GM12878 (cell line): Measurements from ENCODE around the gene ZIC1. TPM values are rescaled to one million over a fixed set of nuclear protein-coding genes. Genes with fewer than 3 reads are reported as not detected.

Experiments
- ATAC-seq: fragments of 200-7000 bp; cut with Tn5 transposase; 3 replicates; pipeline ENCODE4 v1.9.1; 2020; ENCODE audit warnings: mild to moderate bottlenecking, moderate library complexity
- BruUV-seq: library from RNA; stranded (reverse); fragments of 400-500 nt; replicated peaks from 2 replicates; lab custom pipeline; 2021; lab: Mats Ljungman, UMichigan
- CTCF ChIA-PET: fragments of 300-600 bp; sonication (Branson Sonifier 250); formaldehyde crosslinking; extraction: SDS; loops from one replicate; lab custom pipeline; 2021; ENCODE audit warnings: inconsistent platforms; lab: Yijun Ruan, JAX
- POLR2A ChIA-PET: fragments of 350-600 bp; formaldehyde crosslinking; extraction: SDS; loops from one replicate; lab custom pipeline; 2021; ENCODE audit warnings: inconsistent platforms; lab: Charles Lee
- RAD21 ChIA-PET: fragments of 300-600 bp; sonication (Branson Sonifier 250); formaldehyde crosslinking; loops from one replicate; lab custom pipeline; 2023; ENCODE audit warnings: antibody characterized with exemption; ENCODE audit not compliant: unreplicated experiment; lab: Charles Lee
- SMC1A ChIA-PET: fragments of 300-600 bp; sonication (Branson Sonifier 250); formaldehyde crosslinking; loops from one replicate; lab custom pipeline; 2023; ENCODE audit not compliant: unreplicated experiment, uncharacterized antibody; lab: Charles Lee
- DNase-seq: peaks from one replicate; pipeline ENCODE4 v3.0.0-alpha.2; 2011; ENCODE audit warnings: low read depth, low spot score
- FAIRE-seq: peaks from 3 replicates; lab custom pipeline; 2011; peaks lifted over from hg19 to GRCh38; lab: Jason Lieb, UNC
- H2AFZ ChIP-seq: 2 replicates; pipeline ENCODE4 v1.6.0; 2011; ENCODE audit warnings: low read depth, low read length, control low read depth; ENCODE audit not compliant: control insufficient read depth
- H3K27ac ChIP-seq: 2 replicates; pipeline ENCODE4 v1.5.1; 2011; ENCODE audit warnings: control low read depth; ENCODE audit not compliant: control insufficient read depth, insufficient read depth
- H3K27me3 ChIP-seq, 2 experiments: replicated peaks in 1 of 2; 2 replicates each; pipeline versions ENCODE4 v1.6.0 to v1.6.1; 2011; ENCODE audit warnings: low read length in 1 of 2; ENCODE audit not compliant: control insufficient read depth in 2 of 2, insufficient read depth in 2 of 2
- H3K36me3 ChIP-seq, 2 experiments: 2 replicates each; pipeline ENCODE4 v1.5.1; 2011; ENCODE audit warnings: low read length in 1 of 2; ENCODE audit not compliant: control insufficient read depth in 2 of 2, insufficient read depth in 2 of 2
- H3K4me1 ChIP-seq: 2 replicates; pipeline ENCODE4 v1.6.1; 2011; ENCODE audit warnings: mild to moderate bottlenecking, low read length, moderate library complexity, mixed read lengths; ENCODE audit not compliant: control insufficient read depth, insufficient read depth
- H3K4me2 ChIP-seq: 2 replicates; pipeline ENCODE4 v1.6.0; 2011; ENCODE audit warnings: control low read depth; ENCODE audit not compliant: control insufficient read depth, insufficient read depth
- H3K4me3 ChIP-seq: fragments of 200-600 bp; sonication (generic); 2 replicates; pipeline ENCODE4 v1.5.1; 2016
- H3K79me2 ChIP-seq: 2 replicates; pipeline ENCODE4 v1.6.0; 2011; ENCODE audit warnings: low read length; ENCODE audit not compliant: control insufficient read depth, insufficient read depth
- H3K9ac ChIP-seq: 2 replicates; pipeline ENCODE4 v1.8.0; 2011; ENCODE audit warnings: low read length, control low read depth, mixed read lengths; ENCODE audit not compliant: control insufficient read depth, insufficient read depth
- H3K9me3 ChIP-seq: replicated peaks from 3 replicates; pipeline ENCODE4 v1.5.1; 2011; ENCODE audit warnings: mild to moderate bottlenecking, low read length; ENCODE audit not compliant: control insufficient read depth, insufficient read depth
- H4K20me1 ChIP-seq: 2 replicates; pipeline ENCODE4 v1.6.0; 2011; ENCODE audit not compliant: control insufficient read depth, insufficient read depth
- EP300 ChIP-seq, 2 experiments: fragments of 150-350 bp in 1 of 2; IDR thresholded peaks; 2 replicates each; pipeline ENCODE4 v1.6.1; 2011 to 2012; ENCODE audit warnings: low read depth in 2 of 2, low read length in 2 of 2, borderline replicate concordance in 1 of 2, improper control_type of control experiment in 1 of 2, inconsistent platforms in 1 of 2; ENCODE audit not compliant: control insufficient read depth in 1 of 2
- FOS ChIP-seq: IDR thresholded peaks from 3 replicates; pipeline ENCODE4 v1.6.1; 2011; ENCODE audit warnings: borderline replicate concordance; ENCODE audit not compliant: insufficient read length; ENCODE audit errors: extremely low read depth
- FOXM1 ChIP-seq: IDR thresholded peaks from 2 replicates; pipeline ENCODE4 v1.6.1; 2012; ENCODE audit warnings: low read depth, mild to moderate bottlenecking, inconsistent platforms, low read length, moderate library complexity
- PAX5 ChIP-seq: IDR thresholded peaks from 2 replicates; pipeline ENCODE4 v1.6.1; 2011; ENCODE audit warnings: low read depth, low read length, borderline replicate concordance
- PAX8 ChIP-seq: fragments of 450-650 bp; IDR thresholded peaks from 2 replicates; pipeline ENCODE4 v1.6.1; 2017; ENCODE audit warnings: mild to moderate bottlenecking, moderate library complexity
- RB1 ChIP-seq: fragments of 450-650 bp; formaldehyde crosslinking; IDR thresholded peaks from 2 replicates; pipeline ENCODE4 v1.6.1; 2017; ENCODE audit warnings: mild to moderate bottlenecking, borderline replicate concordance
- RFX5 ChIP-seq: IDR thresholded peaks from 2 replicates; pipeline ENCODE4 v1.6.1; 2011; ENCODE audit warnings: low read depth, low read length, improper control_type of control experiment
- SIN3A ChIP-seq: IDR thresholded peaks from 2 replicates; pipeline ENCODE4 v1.6.1; 2012; ENCODE audit warnings: low read depth, low read length, improper control_type of control experiment
- SIX5 ChIP-seq: IDR thresholded peaks from 2 replicates; pipeline ENCODE4 v1.6.1; 2011; ENCODE audit warnings: mild to moderate bottlenecking, low read depth, low read length, moderate library complexity; ENCODE audit not compliant: severe bottlenecking
- SREBF2 ChIP-seq: IDR thresholded peaks from 2 replicates; pipeline ENCODE4 v1.6.1; 2012; ENCODE audit warnings: mild to moderate bottlenecking, low read length
- SUZ12 ChIP-seq: fragments of 200-600 bp; sonication (generic); IDR thresholded peaks from one replicate; pipeline ENCODE4 v1.6.1; 2018; ENCODE audit warnings: antibody characterized with exemption, mild to moderate bottlenecking; ENCODE audit not compliant: unreplicated experiment
- ZNF592 ChIP-seq: fragments of 450-650 bp; IDR thresholded peaks from 2 replicates; pipeline ENCODE4 v1.6.1; 2017; ENCODE audit warnings: mild to moderate bottlenecking, moderate library complexity
- WGBS: methylation state at CpG from one replicate; pipeline ENCODE4 v1.1.6; 2016; ENCODE audit warnings: low lambda C conversion rate; ENCODE audit not compliant: insufficient replicate concordance, insufficient coverage; ENCODE audit errors: missing lambda C conversion rate; 5-methylcytosine and 5-hydroxymethylcytosine counted together
- in situ Hi-C: fragments of 300-500 bp; cut with MboI; formaldehyde crosslinking; loops from 9 replicates; pipeline ENCODE4 v1.14.3; 2018; ENCODE audit warnings: mixed read lengths
- intact Hi-C: fragments of 100-400 bp; cut with micrococcal nuclease; formaldehyde crosslinking; loops from one replicate; pipeline ENCODE4 v1.14.2; 2022; ENCODE audit not compliant: unreplicated experiment
- polyA plus RNA-seq, 11 experiments: library from polyadenylated mRNA; depleted of rRNA in 4 of 11; unstranded in 6 of 11; stranded (reverse) in 5 of 11; fragments of >200 nt; fragmentation: Nextera tagmentation in 4 of 11; fragmentation: Illumina TruSeq in 1 of 11; extraction: Ambion mirVana in 4 of 11; extraction: Trizol in 1 of 11; gene quantifications; 1 replicate in 1 of 11; 2 replicates in 10 of 11; pipeline versions ENCODE4 v1.2.1 to v1.2.3, GENCODE V29; 2011 to 2016; ENCODE audit warnings: inconsistent platforms in 2 of 11, missing spikeins in 2 of 11, low read depth in 1 of 11
- total RNA-seq, 4 experiments: library from RNA; depleted of rRNA in 3 of 4; stranded (reverse); fragments of >200 nt in 3 of 4; fragmentation: Illumina TruSeq in 1 of 4; extraction: Trizol in 1 of 4; gene quantifications; 2 replicates each; pipeline versions ENCODE4 v1.2.1 to v1.2.3, GENCODE V29; 2013 to 2021
- TF ChIP-seq, protein P1 (sequence below): IDR thresholded peaks from 2 replicates; pipeline ENCODE4 v1.6.1; 2011; ENCODE audit warnings: borderline replicate concordance, low read depth, mild to moderate bottlenecking, moderate library complexity, mixed read lengths, low read length; ENCODE audit not compliant: insufficient read depth; ENCODE audit errors: extremely low read length
- TF ChIP-seq, protein P2 (sequence below): fragments of 450-650 bp; conservative IDR thresholded peaks from 2 replicates; pipeline ENCODE4 v1.6.1; 2017; ENCODE audit warnings: mild to moderate bottlenecking, moderate library complexity

The ZIC1 gene
- total and polyA plus RNA-seq, 10 of the 15 experiments (the other 5 are each of a cell fraction or from before 2014, with no cell fraction given), result not detected

DNA sequence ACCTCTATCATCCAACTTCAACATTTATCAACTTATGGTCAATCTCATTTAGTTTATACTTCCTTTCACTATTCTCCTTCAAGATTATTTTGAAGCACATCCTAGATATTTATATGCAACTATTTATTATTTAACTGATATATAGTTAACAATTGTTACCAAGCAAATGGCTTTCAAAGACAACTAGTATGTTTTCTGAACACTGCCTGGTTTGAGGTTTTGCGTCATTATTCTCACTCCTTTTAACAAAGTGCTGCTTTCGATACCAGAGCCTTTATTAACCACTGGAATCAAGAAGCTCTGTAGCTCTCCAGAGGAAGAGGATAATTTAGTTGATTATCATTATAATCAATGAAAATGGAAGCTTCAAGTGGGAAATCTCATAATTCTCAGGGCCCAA, 19.6 kb downstream of the ZIC1 start:
- Histone ChIP-seq H3K36me3 (no peaks in the 10 kb centered on the region), H3K4me3 (no peak overlapping the region), H3K27me3 (peaks cover 0 to 3% of the 10 kb centered on the region in 2 experiments; a peak in 1 of 4 replicates), H3K79me2 (no peaks in the 10 kb centered on the region), H3K9ac (no peak overlapping the region), H3K4me1 (no peaks in the 10 kb centered on the region), H2AFZ (no peak overlapping the region), H4K20me1 (no peaks in the 10 kb centered on the region), H3K4me2 (no peak overlapping the region), H3K9me3 (no peaks in the 10 kb centered on the region), H3K27ac (no peak overlapping the region)
- RAD21 ChIA-PET, result interaction anchor here (0.7 kb wide), 1 partner anchor 1092 kb away, joined by 3 read pairs; no protein-coding TSS in a partner anchor
- BruUV-seq, result no TSS peak
- SMC1A ChIA-PET, result no interaction called here
- intact Hi-C loops (no loop called here), in situ Hi-C loops (no loop called here)
- POLR2A ChIA-PET, result no interaction called here
- CTCF ChIA-PET, result no interaction called here
- TF ChIP-seq PAX8 (no peak), FOXM1 (no peak), PAX5 (no peak), RFX5 (no peak), SIN3A (no peak), RB1 (no peak), SUZ12 (no peak), SREBF2 (no peak), ZNF592 (no peak), FOS (no peak), SIX5 (no peak), EP300 (IDR thresholded peaks at IDR 0.05; ENCODE audit: borderline replicate concordance in 1 of 2, control insufficient read depth in 1 of 2, low read depth in 2 of 2, low read length in 2 of 2) (no peak)
- TF ChIP-seq, protein P1, sequence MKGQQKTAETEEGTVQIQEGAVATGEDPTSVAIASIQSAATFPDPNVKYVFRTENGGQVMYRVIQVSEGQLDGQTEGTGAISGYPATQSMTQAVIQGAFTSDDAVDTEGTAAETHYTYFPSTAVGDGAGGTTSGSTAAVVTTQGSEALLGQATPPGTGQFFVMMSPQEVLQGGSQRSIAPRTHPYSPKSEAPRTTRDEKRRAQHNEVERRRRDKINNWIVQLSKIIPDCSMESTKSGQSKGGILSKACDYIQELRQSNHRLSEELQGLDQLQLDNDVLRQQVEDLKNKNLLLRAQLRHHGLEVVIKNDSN, result no peak
- TF ChIP-seq, protein P2, sequence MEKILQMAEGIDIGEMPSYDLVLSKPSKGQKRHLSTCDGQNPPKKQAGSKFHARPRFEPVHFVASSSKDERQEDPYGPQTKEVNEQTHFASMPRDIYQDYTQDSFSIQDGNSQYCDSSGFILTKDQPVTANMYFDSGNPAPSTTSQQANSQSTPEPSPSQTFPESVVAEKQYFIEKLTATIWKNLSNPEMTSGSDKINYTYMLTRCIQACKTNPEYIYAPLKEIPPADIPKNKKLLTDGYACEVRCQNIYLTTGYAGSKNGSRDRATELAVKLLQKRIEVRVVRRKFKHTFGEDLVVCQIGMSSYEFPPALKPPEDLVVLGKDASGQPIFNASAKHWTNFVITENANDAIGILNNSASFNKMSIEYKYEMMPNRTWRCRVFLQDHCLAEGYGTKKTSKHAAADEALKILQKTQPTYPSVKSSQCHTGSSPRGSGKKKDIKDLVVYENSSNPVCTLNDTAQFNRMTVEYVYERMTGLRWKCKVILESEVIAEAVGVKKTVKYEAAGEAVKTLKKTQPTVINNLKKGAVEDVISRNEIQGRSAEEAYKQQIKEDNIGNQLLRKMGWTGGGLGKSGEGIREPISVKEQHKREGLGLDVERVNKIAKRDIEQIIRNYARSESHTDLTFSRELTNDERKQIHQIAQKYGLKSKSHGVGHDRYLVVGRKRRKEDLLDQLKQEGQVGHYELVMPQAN, result no peak
- ATAC-seq (no peak), FAIRE-seq (no peak), DNase-seq (no peak)
- WGBS, result 58% methylated on average over 2 of the region's 2 CpGs
